Calu3 (cell line): Measurements from ENCODE around the gene NMNAT3. TPM values are rescaled to one million over a fixed set of nuclear protein-coding genes. Genes with fewer than 3 reads are reported as not detected.

Experiments
- BruUV-seq: library from RNA; stranded (reverse); fragments of 400-500 nt; replicated peaks from 2 replicates; lab custom pipeline; 2021; lab: Mats Ljungman, UMichigan
- CTCF ChIA-PET: fragments of 300-600 bp; sonication (Branson Sonifier 250); formaldehyde crosslinking; loops from one replicate; lab custom pipeline; 2022; ENCODE audit warnings: antibody characterized with exemption; lab: Charles Lee
- DNase-seq: peaks from one replicate; pipeline ENCODE4 v3.0.0; 2022
- H3K27ac Mint-ChIP-seq: one replicate; pipeline ENCODE4 v1.8.0; 2022; ENCODE audit warnings: mixed read lengths; ENCODE audit not compliant: unreplicated experiment
- H3K27me3 Mint-ChIP-seq: one replicate; pipeline ENCODE4 v1.8.0; 2022; ENCODE audit warnings: mixed read lengths; ENCODE audit not compliant: unreplicated experiment
- H3K36me3 Mint-ChIP-seq: one replicate; pipeline ENCODE4 v1.8.0; 2022; ENCODE audit warnings: mild to moderate bottlenecking, moderate library complexity, mixed read lengths; ENCODE audit not compliant: insufficient read depth, unreplicated experiment
- H3K4me1 Mint-ChIP-seq: one replicate; pipeline ENCODE4 v1.8.0; 2022; ENCODE audit warnings: mild to moderate bottlenecking, low read depth, mixed read lengths; ENCODE audit not compliant: unreplicated experiment
- H3K4me3 Mint-ChIP-seq: one replicate; pipeline ENCODE4 v1.8.0; 2022; ENCODE audit warnings: mild to moderate bottlenecking, low read depth, moderate library complexity, mixed read lengths; ENCODE audit not compliant: unreplicated experiment
- H3K9me3 Mint-ChIP-seq: one replicate; pipeline ENCODE4 v1.8.0; 2022; ENCODE audit warnings: low read depth, mixed read lengths; ENCODE audit not compliant: unreplicated experiment
- intact Hi-C: fragments of 100-400 bp; cut with micrococcal nuclease; formaldehyde crosslinking; loops from one replicate; pipeline ENCODE4 v1.10.0; 2022; ENCODE audit not compliant: unreplicated experiment
- total RNA-seq: library from RNA; stranded (reverse); gene quantifications from 2 replicates; pipeline ENCODE4 v1.2.3, GENCODE V29; 2022
- TF ChIP-seq, protein P1 (sequence below): fragments of 200-600 bp; IDR thresholded peaks from one replicate; pipeline ENCODE4 v1.8.0; 2022; ENCODE audit warnings: antibody characterized with exemption; ENCODE audit not compliant: unreplicated experiment

The NMNAT3 gene
- total RNA-seq, 1 experiment from 2014 or later: 7.2 TPM

DNA sequence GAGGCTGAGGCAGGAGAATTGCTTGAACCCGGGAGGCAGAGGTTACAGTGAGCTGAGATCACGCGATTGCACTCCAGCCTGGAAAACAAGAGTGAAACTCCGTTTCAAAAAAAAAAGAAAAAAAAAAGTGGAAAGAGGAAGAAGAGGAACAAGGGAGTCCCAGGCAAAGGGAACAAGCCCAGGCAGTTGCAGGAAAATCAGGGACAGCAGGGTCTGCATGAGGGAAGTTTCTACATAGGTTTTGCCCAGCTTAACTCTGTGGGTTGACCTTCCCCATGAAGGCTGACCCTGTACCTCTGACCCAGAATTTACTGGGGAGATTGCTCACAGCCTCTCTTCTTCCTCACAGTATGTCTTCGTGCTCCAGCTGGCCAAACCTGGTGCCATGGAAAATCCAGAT lies 150.5 kb downstream of the NMNAT3 start:
- CTCF ChIA-PET: no interaction called here
- Mint-ChIP-seq H3K4me3 (no peak overlapping the region), H3K27ac (no peak overlapping the region), H3K4me1 (no peaks in the 10 kb centered on the region), H3K36me3 (no peaks in the 10 kb centered on the region), H3K27me3 (no peaks in the 10 kb centered on the region), H3K9me3 (no peaks in the 10 kb centered on the region)
- BruUV-seq: no TSS peak
- TF ChIP-seq, protein P1, sequence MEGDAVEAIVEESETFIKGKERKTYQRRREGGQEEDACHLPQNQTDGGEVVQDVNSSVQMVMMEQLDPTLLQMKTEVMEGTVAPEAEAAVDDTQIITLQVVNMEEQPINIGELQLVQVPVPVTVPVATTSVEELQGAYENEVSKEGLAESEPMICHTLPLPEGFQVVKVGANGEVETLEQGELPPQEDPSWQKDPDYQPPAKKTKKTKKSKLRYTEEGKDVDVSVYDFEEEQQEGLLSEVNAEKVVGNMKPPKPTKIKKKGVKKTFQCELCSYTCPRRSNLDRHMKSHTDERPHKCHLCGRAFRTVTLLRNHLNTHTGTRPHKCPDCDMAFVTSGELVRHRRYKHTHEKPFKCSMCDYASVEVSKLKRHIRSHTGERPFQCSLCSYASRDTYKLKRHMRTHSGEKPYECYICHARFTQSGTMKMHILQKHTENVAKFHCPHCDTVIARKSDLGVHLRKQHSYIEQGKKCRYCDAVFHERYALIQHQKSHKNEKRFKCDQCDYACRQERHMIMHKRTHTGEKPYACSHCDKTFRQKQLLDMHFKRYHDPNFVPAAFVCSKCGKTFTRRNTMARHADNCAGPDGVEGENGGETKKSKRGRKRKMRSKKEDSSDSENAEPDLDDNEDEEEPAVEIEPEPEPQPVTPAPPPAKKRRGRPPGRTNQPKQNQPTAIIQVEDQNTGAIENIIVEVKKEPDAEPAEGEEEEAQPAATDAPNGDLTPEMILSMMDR: no peak
- intact Hi-C loops: no loop called here
- no peak for DNase-seq

DNA sequence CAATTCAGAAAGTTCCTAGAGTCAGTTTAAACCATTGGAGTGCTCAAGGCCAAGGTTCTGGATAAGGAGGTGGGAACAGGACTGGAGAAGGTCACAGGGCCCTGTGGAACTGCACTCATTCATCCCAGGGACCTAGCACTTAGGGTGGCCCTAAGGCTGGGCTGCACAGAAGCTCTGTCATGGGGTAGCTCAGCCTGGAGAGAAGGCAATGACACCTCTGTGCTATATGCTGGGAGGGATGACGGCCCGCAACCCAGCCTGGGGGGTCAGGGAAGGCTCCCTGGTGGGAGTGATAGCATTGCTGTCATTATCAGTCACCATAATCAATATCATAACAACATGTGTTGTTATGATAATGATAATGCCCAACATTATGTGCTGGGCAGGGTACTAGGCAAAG lies 151.6 kb downstream of the NMNAT3 start:
- Mint-ChIP-seq H3K27me3 (no peaks in the 10 kb centered on the region), H3K4me1 (no peaks in the 10 kb centered on the region), H3K27ac (no peak overlapping the region), H3K4me3 (no peak overlapping the region), H3K9me3 (no peaks in the 10 kb centered on the region), H3K36me3 (no peaks in the 10 kb centered on the region)
- intact Hi-C loops: no loop called here
- no peak for DNase-seq
- CTCF ChIA-PET: no interaction called here
- no TSS peak for BruUV-seq
- TF ChIP-seq, protein P1: no peak

DNA sequence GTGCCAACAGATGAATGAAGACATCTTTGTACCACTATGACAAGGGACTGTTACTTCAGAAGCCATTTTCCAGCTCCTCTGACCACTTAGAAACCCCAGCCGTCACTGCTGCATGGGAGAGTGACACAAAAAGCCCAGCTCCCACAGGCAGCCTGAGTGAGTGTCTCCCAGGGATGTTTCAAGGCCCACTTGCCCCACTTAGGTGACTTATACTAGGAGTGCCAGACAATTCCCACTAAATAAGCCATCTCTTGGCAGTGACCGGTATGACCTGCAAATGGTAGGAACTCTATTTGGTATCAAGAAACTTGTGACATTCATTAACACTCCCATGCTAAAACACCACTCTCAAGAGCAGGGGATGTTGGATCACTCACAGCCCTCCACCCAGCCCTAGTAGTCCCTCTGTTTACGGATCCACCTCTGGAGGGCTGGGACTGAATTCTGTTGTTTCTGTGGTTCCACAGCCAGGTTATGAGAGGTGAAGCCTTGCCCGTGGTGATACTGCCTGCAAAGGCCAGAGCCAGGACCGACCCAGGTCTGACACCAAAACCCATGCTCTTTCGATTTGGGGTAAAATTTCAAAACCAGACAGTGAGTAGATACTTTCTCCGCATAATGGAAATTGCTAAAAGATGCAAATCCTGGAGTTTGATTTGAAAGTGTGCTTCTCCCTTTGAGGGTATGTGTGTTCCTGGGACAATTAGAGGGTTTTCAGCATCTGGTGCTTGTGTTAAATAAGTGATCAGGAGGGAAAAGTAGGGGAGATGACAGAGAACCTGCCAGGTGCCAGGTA lies 152.7 kb downstream of the NMNAT3 start:
- no TSS peak for BruUV-seq
- Mint-ChIP-seq H3K4me1 (peaks cover 3% of the 10 kb centered on the region), H3K9me3 (no peaks in the 10 kb centered on the region), H3K27me3 (no peaks in the 10 kb centered on the region), H3K27ac (no peak overlapping the region), H3K36me3 (no peaks in the 10 kb centered on the region), H3K4me3 (no peak overlapping the region)
- TF ChIP-seq, protein P1: no peak
- CTCF ChIA-PET: no interaction called here
- no peak for DNase-seq
- intact Hi-C loops: no loop called here

DNA sequence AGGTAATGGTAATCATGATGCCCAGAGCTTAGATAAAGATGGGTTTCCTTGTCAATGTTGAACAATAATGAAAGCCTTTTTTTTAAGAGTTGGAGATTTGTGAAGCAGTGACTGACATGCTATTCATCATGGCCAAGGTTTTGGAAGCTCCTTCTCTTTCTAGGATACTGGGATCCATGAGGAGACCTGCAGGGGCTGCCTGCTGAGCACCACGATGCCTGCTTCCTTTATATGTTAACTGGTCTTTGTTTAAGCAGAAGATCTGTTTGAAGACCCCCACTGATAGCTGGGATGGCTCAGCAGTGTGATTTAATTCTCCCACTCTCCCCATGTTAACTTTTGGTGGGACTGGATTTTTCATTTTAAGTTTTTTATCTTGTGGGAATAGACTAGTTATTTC lies 154.1 kb downstream of the NMNAT3 start:
- peaks cover 7% of the 10 kb centered on the region for H3K4me1 Mint-ChIP-seq
- CTCF ChIA-PET: interaction anchor here (0.6 to 1.5 kb wide), 3 partner anchors 10 to 662 kb away, joined by 3 to 4 read pairs (median 3); no protein-coding TSS in a partner anchor
- BruUV-seq: no TSS peak
- H3K9me3 Mint-ChIP-seq: no peaks in the 10 kb centered on the region
- intact Hi-C loops: no loop called here
- DNase-seq: no peak
- TF ChIP-seq, protein P1: no peak
- no peaks in the 10 kb centered on the region for H3K27me3 Mint-ChIP-seq
- H3K4me3 Mint-ChIP-seq: no peak overlapping the region
- H3K27ac Mint-ChIP-seq: no peak overlapping the region
- H3K36me3 Mint-ChIP-seq: no peaks in the 10 kb centered on the region
